SU-DHL-6 (cell line): ENCODE results near the gene ZBTB42.

Source experiments
- EZH2phosphoT487 ChIP-seq: fragments of 200-600 bp; sonication (generic), shearing (Covaris generic); conservative IDR thresholded peaks from 2 replicates; pipeline ENCODE4 v1.6.1; 2018; ENCODE audit warnings: mild to moderate bottlenecking, antibody characterized with exemption, low read length, moderate library complexity, mixed read lengths
- TF ChIP-seq, protein P1 (sequence below): fragments of 200-600 bp; sonication (generic); IDR thresholded peaks from one replicate; pipeline ENCODE4 v1.5.1; 2017; ENCODE audit warnings: antibody characterized with exemption, mild to moderate bottlenecking, low read length, moderate library complexity; ENCODE audit not compliant: insufficient read depth, poor library complexity, severe bottlenecking

- TF ChIP-seq, protein P1, sequence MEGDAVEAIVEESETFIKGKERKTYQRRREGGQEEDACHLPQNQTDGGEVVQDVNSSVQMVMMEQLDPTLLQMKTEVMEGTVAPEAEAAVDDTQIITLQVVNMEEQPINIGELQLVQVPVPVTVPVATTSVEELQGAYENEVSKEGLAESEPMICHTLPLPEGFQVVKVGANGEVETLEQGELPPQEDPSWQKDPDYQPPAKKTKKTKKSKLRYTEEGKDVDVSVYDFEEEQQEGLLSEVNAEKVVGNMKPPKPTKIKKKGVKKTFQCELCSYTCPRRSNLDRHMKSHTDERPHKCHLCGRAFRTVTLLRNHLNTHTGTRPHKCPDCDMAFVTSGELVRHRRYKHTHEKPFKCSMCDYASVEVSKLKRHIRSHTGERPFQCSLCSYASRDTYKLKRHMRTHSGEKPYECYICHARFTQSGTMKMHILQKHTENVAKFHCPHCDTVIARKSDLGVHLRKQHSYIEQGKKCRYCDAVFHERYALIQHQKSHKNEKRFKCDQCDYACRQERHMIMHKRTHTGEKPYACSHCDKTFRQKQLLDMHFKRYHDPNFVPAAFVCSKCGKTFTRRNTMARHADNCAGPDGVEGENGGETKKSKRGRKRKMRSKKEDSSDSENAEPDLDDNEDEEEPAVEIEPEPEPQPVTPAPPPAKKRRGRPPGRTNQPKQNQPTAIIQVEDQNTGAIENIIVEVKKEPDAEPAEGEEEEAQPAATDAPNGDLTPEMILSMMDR, result no peak
- TF ChIP-seq EZH2phosphoT487, result no peak
These were observed 5.2 kb downstream of the ZBTB42 start for GRCh38 chr14:104805941-104806624.
